Stromal cell of bone marrow (primary cell): ENCODE measurements around the gene SLC43A3.
A peak's percentile ranks its signal among the peaks of the same experiment; 100 is the strongest.

Source experiments
- DNase-seq: peaks from one replicate; pipeline ENCODE4 v3.0.0-alpha.2; 2012; ENCODE audit warnings: low read depth

The SLC43A3 gene

GRCh38 chr11:57426929-57427726, at the start of gene SLC43A3:
Gene SLC43A3, minus strand, starts transcription at chr11:57427121. Its CDS starts 949 bp downstream, at chr11:57426172.
- DNase-seq = peak; percentile 99

DNA sequence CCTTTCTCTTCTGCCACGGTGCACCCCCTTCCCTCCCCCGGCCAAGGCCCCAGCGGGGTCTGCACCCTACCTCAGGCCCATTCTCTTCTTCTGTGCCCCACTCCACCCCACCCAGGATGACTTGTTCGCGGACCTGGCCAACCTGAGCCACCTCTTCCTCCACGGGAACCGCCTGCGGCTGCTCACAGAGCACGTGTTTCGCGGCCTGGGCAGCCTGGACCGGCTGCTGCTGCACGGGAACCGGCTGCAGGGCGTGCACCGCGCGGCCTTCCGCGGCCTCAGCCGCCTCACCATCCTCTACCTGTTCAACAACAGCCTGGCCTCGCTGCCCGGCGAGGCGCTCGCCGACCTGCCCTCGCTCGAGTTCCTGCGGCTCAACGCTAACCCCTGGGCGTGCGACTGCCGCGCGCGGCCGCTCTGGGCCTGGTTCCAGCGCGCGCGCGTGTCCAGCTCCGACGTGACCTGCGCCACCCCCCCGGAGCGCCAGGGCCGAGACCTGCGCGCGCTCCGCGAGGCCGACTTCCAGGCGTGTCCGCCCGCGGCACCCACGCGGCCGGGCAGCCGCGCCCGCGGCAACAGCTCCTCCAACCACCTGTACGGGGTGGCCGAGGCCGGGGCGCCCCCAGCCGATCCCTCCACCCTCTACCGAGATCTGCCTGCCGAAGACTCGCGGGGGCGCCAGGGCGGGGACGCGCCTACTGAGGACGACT, 49.3 kb upstream of the SLC43A3 start:
- DNase-seq = no peak

DNA sequence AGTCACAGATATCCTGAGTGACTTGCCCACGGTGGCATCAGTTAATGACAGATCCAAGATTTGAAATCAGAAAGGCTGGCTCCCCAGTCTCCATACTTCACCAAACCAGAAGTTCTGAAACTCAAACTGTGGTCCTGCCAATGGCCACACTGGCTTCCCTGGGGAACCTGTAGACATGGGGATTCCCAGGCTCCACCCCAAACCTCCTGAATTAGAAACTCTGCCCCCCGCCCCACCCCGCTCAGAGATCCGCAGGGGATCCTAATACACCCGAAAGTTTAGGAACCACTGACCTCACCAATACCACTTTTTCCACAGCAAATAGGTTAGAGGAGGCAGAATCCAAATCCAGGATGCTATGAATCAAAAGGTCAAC, 48.7 kb upstream of the SLC43A3 start:
- DNase-seq = no peak

- no peak for DNase-seq
Measured at GRCh38 chr11:57475191-57475590, 48.3 kb upstream of the SLC43A3 start.

GRCh38 chr11:57474803-57475115, 47.8 kb upstream of the SLC43A3 start:
- no peak for DNase-seq

DNA sequence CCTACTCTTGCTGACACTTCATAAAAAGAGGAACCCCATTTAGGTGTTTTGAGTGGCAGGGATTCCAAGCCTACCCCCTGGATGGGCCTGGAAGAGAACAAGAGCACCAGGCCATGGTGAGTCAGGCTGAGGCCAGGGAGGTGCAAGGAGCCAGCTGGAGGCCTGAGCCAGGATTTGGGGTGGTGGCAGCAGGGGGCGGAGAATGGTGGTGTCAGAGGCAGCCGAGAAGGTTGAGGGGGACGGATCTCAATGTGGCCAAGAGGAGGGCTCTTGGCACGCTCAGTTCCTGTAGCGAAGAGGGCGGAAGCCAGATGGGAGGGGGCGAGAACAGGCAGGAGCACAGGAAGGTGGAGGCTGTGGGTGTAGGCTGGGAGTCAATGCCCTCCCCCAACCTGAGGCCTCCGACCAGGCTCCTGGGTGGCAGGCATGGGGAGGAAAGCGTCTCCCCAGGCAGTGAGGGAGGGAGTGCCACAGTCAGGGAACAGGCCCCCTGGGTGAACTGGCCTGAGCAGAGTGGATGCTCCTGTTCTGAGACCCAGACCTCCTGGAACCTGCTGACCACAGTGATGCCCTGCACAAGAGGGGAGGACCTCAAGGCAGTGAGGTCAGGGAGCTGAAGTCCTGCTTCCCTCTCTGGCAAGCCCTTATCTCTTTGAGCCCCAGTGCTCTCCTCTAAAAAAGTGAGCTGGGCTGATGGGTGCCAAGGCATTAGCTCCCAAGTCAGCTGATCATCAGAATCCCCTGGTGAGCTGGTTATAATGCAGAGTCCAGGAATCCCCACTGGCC, 47.3 kb upstream of the SLC43A3 start:
- no peak for DNase-seq

DNA sequence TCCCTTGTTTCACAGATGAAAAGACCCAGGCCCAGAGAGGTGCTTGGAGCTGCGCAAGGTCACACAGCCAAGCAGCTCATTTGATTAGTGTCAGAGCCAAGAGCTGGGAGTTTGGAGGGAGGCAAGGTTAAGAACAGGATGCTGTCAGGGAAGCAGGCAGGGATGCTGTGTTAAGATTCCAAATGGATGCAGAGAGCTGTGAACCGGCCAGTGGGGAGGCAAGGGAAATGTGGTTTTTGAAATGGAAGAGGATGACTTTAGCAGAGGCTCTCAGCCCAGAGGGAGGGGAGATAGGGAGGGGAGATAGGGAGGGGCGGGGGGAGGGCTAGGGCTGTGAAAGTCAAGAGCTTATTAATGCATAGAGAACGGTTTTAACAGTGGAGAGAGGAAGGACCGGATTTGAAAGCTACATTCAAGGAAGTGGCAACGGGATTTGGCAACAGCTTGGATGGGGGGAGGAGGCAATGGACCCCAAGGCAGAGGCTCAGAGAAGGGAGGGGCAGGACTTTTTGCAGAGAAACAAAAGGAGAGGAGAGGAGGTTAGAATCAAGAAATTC, 46.4 kb upstream of the SLC43A3 start:
- no peak for DNase-seq

DNA sequence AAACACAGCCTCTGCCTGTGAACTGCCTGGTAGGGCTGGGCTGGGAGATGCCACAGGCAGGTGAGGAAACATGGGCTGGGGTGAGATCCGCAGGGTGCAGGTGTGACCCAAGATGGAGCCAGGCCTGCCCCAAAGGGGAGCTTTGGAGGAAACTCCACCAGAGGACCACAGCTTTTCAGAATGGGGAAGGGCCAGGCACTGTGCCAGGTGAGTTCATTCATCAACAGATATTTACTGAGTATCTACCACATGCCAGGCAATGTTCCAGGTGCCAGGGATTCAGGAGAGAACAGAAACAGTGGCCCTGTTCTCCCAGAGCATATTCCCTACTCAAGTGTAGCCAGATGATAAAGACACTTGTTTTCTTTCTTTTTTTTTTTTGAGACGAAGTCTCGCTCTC, 44.6 kb upstream of the SLC43A3 start:
- no peak for DNase-seq

GRCh38 chr11:57469268-57469667, 42.3 kb upstream of the SLC43A3 start:
- DNase-seq = no peak

DNA sequence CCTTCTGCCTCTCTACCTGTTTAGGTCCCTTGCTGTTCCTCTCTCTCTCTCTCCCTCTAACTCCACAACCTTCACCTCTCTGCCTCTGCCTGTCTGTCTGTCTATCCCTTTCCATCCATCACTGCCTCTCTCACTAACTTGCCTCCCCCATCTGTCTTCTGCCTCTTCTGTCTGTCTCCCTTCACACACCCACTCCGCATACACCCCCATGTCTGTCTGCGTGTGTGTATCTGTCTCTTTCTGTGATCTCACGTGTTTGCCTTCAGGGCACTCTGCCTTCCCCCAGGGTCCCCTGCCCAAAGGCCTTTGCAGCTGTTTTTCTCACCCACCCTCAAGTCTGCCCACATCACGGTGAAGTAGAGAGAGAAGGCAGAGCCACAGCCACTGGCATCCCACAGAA, 41.4 kb upstream of the SLC43A3 start:
- no peak for DNase-seq

- DNase-seq = no peak
Measured at GRCh38 chr11:57467508-57468157, 40.7 kb upstream of the SLC43A3 start.

DNA sequence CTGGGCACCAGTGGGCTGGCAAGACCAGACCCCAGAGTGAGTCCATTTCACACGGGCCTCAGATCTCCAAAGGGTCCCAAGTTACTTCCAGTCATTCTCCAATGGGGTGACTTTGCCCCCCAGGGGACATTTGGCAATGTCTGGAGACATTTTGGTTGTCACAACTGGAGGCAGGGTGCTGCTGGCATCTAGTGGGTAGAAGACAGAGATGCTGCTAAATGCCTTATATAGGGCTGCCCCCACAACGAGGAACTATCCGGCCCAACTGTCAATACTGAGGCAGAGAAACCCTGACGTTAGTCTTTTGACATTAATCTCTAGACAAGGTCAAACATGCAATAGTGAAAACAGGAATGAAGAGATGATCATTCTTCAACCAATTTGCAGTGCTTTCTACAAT, 39.8 kb upstream of the SLC43A3 start:
- DNase-seq = no peak

GRCh38 chr11:57464539-57465181, 37.7 kb upstream of the SLC43A3 start:
- DNase-seq = no peak

DNA sequence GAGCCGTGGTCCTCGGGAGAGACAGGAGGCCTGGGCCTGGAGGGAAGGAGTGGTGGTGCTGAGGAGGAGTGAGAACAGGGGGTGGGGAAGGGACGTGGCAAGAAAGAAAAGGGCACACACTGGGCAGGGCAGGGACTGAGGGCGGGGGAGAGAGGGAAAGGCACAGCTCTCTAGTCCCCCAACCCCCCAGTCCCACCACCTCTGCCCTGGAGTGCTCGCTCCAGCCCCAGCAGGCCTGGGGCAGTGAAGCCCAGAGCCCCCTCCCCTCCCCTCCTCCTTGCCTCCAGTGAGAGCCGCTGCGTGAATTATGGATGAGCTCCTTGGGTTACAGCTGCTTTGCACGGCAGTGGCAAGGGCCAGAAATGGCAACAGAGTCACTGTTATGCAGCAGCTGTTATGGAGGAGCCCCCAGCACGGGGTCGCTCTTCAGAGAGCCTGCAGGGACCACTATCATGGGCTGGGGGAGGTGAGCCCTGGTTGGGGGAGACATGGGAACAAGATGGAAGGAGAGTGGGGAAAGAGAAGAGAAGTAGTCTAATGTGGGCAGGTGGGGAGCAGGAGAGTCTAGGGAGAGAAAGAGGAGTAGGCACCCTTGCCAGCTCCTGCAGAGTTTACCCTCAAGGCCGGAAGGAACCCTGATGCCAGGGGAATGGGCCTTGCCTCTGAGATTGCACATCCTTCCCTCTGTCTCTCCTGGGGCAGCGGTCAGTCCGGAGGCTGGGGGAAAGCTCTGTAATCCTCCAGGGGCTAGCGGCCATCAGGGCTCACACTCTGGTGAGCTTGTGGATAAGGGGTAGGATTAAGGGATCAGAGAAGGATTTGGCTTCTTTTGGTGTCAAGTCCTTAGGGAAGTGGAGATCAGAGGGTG, 37.0 kb upstream of the SLC43A3 start:
- DNase-seq = no peak

- no peak for DNase-seq
Measured at GRCh38 chr11:57462597-57462996, 35.7 kb upstream of the SLC43A3 start.

DNA sequence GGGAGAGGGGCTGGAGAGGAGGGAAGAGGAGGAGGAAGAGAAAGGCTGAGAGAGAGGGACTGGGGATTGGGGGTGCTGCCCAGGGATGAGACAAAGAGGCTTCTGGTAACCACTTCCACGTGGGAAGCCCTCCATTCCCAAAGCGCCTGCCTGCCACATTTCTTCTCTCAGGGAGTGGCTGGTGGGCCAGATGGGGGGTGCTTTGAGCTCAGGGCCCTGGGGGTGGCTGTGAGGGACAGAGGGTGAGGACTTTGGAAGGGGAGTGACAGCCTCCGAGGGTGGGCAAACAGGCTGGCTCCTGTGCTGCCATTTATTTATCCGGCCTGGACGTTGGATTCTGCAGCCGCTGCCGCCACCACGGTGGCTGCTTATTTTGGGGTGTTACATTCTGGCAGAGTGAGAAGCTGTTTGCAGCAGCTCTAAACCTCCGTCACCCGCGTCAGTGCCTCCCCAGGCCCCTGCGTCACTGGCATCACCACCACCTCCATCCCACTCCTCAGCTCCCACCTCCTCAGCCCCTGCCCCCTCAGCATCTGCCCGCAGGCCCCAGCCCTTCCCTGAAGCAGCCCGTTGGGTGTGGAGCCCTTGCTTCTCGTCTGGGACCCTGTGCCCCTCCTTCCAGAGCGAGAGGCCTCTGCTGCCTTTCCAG, 35.0 kb upstream of the SLC43A3 start:
- DNase-seq = no peak

GRCh38 chr11:57460758-57461749, 34.1 kb upstream of the SLC43A3 start:
- no peak for DNase-seq

DNA sequence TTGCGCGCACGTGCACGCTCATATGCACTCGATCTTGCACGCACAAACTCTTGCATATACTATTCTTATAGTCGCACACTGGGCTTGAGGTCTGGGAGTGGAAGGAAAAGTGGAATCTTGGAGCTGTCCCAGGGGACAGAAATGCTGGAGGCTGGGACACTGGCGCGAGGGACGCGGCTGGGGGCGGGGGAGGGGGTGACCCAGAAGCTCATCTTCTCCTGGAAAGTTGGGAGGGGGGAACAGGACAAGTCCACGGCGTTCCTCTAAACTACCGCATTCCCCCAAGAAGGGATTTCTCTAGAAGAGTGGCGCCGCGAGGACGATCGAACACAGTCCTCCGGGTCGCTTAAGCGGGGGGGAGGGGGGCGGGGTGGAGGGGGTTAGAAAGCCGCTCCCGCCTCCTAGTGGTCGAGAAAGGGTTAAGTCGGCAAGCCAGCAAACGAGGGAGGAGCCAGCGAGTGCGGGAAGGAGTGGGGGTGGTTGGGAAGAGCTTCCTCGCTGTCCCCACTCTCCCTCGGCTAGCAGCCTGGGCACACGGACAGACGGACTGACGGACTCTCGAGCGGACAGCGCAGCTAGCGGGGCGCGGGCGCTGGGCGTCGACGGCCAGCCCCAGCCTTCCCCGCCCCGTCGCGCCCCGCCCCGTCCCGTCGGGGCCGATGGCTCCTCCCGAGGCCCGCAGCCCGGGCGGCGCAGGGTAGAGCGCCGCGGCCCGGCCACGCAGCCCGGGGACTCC, 33.3 kb upstream of the SLC43A3 start, which contains the start of gene RTN4RL2:
Gene RTN4RL2 (plus strand): TSS at position 507 of the 736 bp plus-strand sequence. CDS start 338 bp downstream, outside the sequence.
- DNase-seq = no peak
